Neural progenitor cell (in vitro differentiated cells): ENCODE measurements around the gene DOCK4. TPM values are rescaled to one million over a fixed set of nuclear protein-coding genes. Genes with fewer than 3 reads are reported as not detected.

ENCODE experiments used
- DNase-seq: peaks from one replicate; pipeline ENCODE4 v3.0.0-alpha.2; 2016; ENCODE audit warnings: low spot score
- H2AFZ ChIP-seq: fragments of 200-600 bp; sonication (generic); replicated peaks from 2 replicates; pipeline ENCODE4 v1.6.1; 2016; ENCODE audit warnings: antibody characterized with exemption
- H3F3A ChIP-seq: fragments of 200-600 bp; sonication (generic); 2 replicates; pipeline ENCODE4 v1.6.1; 2016; ENCODE audit warnings: antibody characterized with exemption, low read depth
- H3K27ac ChIP-seq: fragments of 200-600 bp; sonication (generic); 2 replicates; pipeline ENCODE4 v1.5.1; 2016; ENCODE audit warnings: mild to moderate bottlenecking
- H3K27me3 ChIP-seq: fragments of 200-600 bp; sonication (generic); 2 replicates; pipeline ENCODE4 v1.6.1; 2016; ENCODE audit warnings: mild to moderate bottlenecking, moderate library complexity
- H3K36me3 ChIP-seq: fragments of 200-600 bp; sonication (generic); 2 replicates; pipeline ENCODE4 v1.5.1; 2016
- H3K4me1 ChIP-seq: fragments of 200-600 bp; sonication (generic); 2 replicates; pipeline ENCODE4 v1.6.1; 2016; ENCODE audit warnings: mixed run types
- H3K4me2 ChIP-seq: fragments of 200-600 bp; sonication (generic); 2 replicates; pipeline ENCODE4 v1.6.1; 2016
- H3K4me3 ChIP-seq: fragments of 200-600 bp; sonication (generic); 2 replicates; pipeline ENCODE4 v1.5.1; 2016
- H3K79me2 ChIP-seq: fragments of 200-600 bp; sonication (generic); 2 replicates; pipeline ENCODE4 v1.6.1; 2016; ENCODE audit warnings: low read depth
- H3K9ac ChIP-seq: fragments of 200-600 bp; sonication (generic); 2 replicates; pipeline ENCODE4 v1.6.1; 2016
- H3K9me3 ChIP-seq: fragments of 200-600 bp; sonication (generic); 2 replicates; pipeline ENCODE4 v1.5.1; 2016; ENCODE audit warnings: low read depth
- H4K20me1 ChIP-seq: fragments of 200-600 bp; sonication (generic); 2 replicates; pipeline ENCODE4 v1.6.1; 2016; ENCODE audit warnings: low read depth
- H3K27ac Mint-ChIP-seq: 3 replicates; pipeline ENCODE4 v1.8.0; 2021; ENCODE audit warnings: mixed read lengths
- H3K27me3 Mint-ChIP-seq: 2 replicates; pipeline ENCODE4 v1.8.0; 2022; ENCODE audit warnings: low read depth, mild to moderate bottlenecking, inconsistent platforms, moderate library complexity, mixed read lengths; ENCODE audit not compliant: insufficient read depth
- H3K36me3 Mint-ChIP-seq: 3 replicates; pipeline ENCODE4 v1.8.0; 2021; ENCODE audit warnings: mixed read lengths
- H3K4me1 Mint-ChIP-seq: 3 replicates; pipeline ENCODE4 v1.8.0; 2021; ENCODE audit warnings: mixed read lengths
- H3K4me3 Mint-ChIP-seq: 3 replicates; pipeline ENCODE4 v1.8.0; 2021; ENCODE audit warnings: mild to moderate bottlenecking, moderate library complexity, mixed read lengths
- H3K9me3 Mint-ChIP-seq: 3 replicates; pipeline ENCODE4 v1.8.0; 2020; ENCODE audit warnings: mixed read lengths
- CTCF ChIP-seq: fragments of 200-600 bp; sonication (generic); IDR thresholded peaks from 2 replicates; pipeline ENCODE4 v1.5.1; 2017; ENCODE audit warnings: antibody characterized with exemption, mild to moderate bottlenecking
- EZH2 ChIP-seq: fragments of 200-600 bp; sonication (generic); IDR thresholded peaks from 2 replicates; pipeline ENCODE4 v1.6.1; 2017; ENCODE audit warnings: antibody characterized with exemption, mild to moderate bottlenecking, moderate library complexity
- EZH2phosphoT487 ChIP-seq: fragments of 200-600 bp; sonication (generic); IDR thresholded peaks from 2 replicates; pipeline ENCODE4 v1.6.1; 2017; ENCODE audit warnings: antibody characterized with exemption
- total RNA-seq: library from RNA; depleted of rRNA; stranded (reverse); fragments of >200 nt; gene quantifications from 2 replicates; pipeline ENCODE4 v1.2.3, GENCODE V29; 2015; ENCODE audit warnings: low replicate concordance

DOCK4 gene
- total RNA-seq, 1 donor from 2014 or later = 11.4 TPM

DNA sequence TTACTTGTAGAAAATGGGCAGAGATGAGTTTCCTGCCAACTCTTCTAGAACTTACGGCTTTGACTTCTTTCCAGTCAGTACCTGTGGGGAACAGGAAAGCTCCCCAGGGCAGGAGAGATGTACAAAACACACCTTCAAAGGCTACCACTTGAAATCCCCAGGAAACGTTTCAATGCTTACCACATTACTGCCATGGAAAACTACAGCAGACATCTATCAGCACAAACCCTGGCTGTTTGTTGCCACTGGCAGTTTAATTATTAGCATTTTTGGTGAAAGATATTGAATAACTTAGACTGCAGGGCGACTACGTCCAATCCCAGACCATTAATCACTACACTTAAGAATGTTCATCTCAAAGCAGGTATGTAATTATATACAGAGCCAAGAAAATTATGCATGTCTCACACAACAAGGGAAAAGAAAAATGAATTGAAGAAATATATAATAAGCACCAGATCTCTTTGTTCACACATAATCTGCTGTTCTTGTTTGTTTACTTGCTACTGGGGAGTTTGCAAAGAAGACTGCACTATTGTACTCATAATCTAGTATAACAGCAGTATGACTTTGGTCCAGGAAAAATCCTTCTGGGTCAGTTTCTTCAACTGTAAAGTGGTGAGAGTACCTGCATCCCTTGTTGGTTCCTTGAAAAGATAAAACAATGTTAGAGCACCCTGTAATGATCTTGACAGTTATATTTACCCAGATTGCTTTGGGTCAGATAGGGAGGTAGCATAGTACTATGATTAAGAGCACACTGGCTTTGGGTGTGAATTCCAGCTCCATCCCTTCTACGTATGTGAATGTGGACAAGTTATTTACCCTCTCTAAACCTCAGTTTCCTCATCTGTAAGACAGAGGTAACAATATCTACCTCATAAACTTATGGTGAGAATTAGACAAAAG, 138.3 kb downstream of the DOCK4 start:
- H4K20me1 ChIP-seq = no peaks in the 10 kb centered on the region
- no peaks in the 10 kb centered on the region for H3K9me3 ChIP-seq
- H3K9ac ChIP-seq = no peak overlapping the region
- H3K4me3 ChIP-seq = no peak overlapping the region
- Mint-ChIP-seq H3K27me3 (no peaks in the 10 kb centered on the region), H3K36me3 (no peaks in the 10 kb centered on the region), H3K4me1 (no peaks in the 10 kb centered on the region), H3K27ac (no peak overlapping the region), H3K9me3 (no peaks in the 10 kb centered on the region), H3K4me3 (no peak overlapping the region)
- H3K79me2 ChIP-seq = no peaks in the 10 kb centered on the region
- no peak overlapping the region for H3K4me2 ChIP-seq
- H3K27me3 ChIP-seq = no peaks in the 10 kb centered on the region
- H3K36me3 ChIP-seq = no peaks in the 10 kb centered on the region
- no peak overlapping the region for H3K27ac ChIP-seq
- no peak for TF ChIP-seq EZH2phosphoT487
- no peak for DNase-seq
- H2AFZ ChIP-seq = no peak overlapping the region
- no peaks in the 10 kb centered on the region for H3F3A ChIP-seq
- H3K4me1 ChIP-seq = no peaks in the 10 kb centered on the region

GRCh38 chr7:112067200-112067599, 139.0 kb downstream of the DOCK4 start:
- Histone ChIP-seq H3K27ac (no peak overlapping the region), H3K4me1 (no peaks in the 10 kb centered on the region), H3K4me3 (no peak overlapping the region), H3K4me2 (no peak overlapping the region), H4K20me1 (no peaks in the 10 kb centered on the region), H3K79me2 (no peaks in the 10 kb centered on the region), H3K36me3 (no peaks in the 10 kb centered on the region), H3K9me3 (no peaks in the 10 kb centered on the region), H3K9ac (no peak overlapping the region), H3F3A (no peaks in the 10 kb centered on the region), H2AFZ (no peak overlapping the region), H3K27me3 (no peaks in the 10 kb centered on the region)
- H3K27ac Mint-ChIP-seq = no peak overlapping the region
- DNase-seq = no peak
- no peaks in the 10 kb centered on the region for H3K4me1 Mint-ChIP-seq
- H3K4me3 Mint-ChIP-seq = no peak overlapping the region
- TF ChIP-seq EZH2phosphoT487 (no peak), CTCF (no peak), EZH2 (no peak)
- H3K36me3 Mint-ChIP-seq = no peaks in the 10 kb centered on the region
- H3K9me3 Mint-ChIP-seq = no peaks in the 10 kb centered on the region
- H3K27me3 Mint-ChIP-seq = no peaks in the 10 kb centered on the region

DNA sequence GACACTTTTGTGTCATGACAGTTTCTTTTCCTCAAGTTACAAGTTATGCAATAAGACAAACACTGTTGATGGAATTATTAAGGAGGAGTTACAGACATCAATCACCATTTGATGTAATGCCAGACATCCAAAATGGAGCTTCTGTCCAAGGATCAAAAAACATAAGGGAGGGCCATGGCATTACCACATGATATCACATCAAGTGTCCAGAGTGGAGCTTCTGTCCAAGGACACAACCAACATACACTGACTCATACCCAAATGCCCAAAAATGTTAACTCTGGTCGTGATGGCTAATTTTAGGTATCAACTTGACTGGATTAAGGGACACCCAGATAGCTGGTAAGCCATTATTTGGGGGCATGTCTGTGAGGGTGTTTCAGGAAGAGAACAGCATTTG, 140.4 kb downstream of the DOCK4 start:
- no peaks in the 10 kb centered on the region for H3K27me3 ChIP-seq
- H3K9me3 Mint-ChIP-seq = no peaks in the 10 kb centered on the region
- H3K36me3 Mint-ChIP-seq = no peaks in the 10 kb centered on the region
- H3K9ac ChIP-seq = no peak overlapping the region
- no peaks in the 10 kb centered on the region for H3K36me3 ChIP-seq
- no peak overlapping the region for H3K4me2 ChIP-seq
- no peak overlapping the region for H3K27ac ChIP-seq
- H3K27me3 Mint-ChIP-seq = no peaks in the 10 kb centered on the region
- H2AFZ ChIP-seq = no peak overlapping the region
- no peaks in the 10 kb centered on the region for H3K79me2 ChIP-seq
- no peaks in the 10 kb centered on the region for H3K9me3 ChIP-seq
- DNase-seq = no peak
- no peak overlapping the region for H3K27ac Mint-ChIP-seq
- H3K4me3 ChIP-seq = no peak overlapping the region
- H3K4me1 Mint-ChIP-seq = no peaks in the 10 kb centered on the region
- no peaks in the 10 kb centered on the region for H3F3A ChIP-seq
- TF ChIP-seq EZH2phosphoT487 (no peak), CTCF (no peak)
- H3K4me3 Mint-ChIP-seq = no peak overlapping the region
- no peaks in the 10 kb centered on the region for H4K20me1 ChIP-seq
- no peaks in the 10 kb centered on the region for H3K4me1 ChIP-seq
